NB4 (cell line): ENCODE data around the gene UBE2G1.

Experiments used
- DNase-seq: peaks from one replicate; pipeline ENCODE4 v3.0.0; 2010; ENCODE audit warnings: low read depth
- H3K4me3 ChIP-seq: one replicate; pipeline ENCODE4 v1.5.1; 2011; ENCODE audit warnings: mild to moderate bottlenecking, low read depth, low read length, moderate library complexity
- CTCF ChIP-seq: IDR thresholded peaks from one replicate; pipeline ENCODE4 v1.5.1; 2012; ENCODE audit warnings: low read depth, low read length
- MYC ChIP-seq: IDR thresholded peaks from 2 replicates; pipeline ENCODE4 v1.6.1; 2011; ENCODE audit warnings: low read depth, low read length
- POLR2A ChIP-seq: IDR thresholded peaks from 2 replicates; pipeline ENCODE4 v1.6.1; 2011; ENCODE audit warnings: mild to moderate bottlenecking; ENCODE audit not compliant: insufficient read length; ENCODE audit errors: extremely low read depth
- TF ChIP-seq, protein P1 (sequence below): IDR thresholded peaks from 2 replicates; pipeline ENCODE4 v1.6.1; 2011; ENCODE audit warnings: low read depth, low read length

Gene UBE2G1

DNA sequence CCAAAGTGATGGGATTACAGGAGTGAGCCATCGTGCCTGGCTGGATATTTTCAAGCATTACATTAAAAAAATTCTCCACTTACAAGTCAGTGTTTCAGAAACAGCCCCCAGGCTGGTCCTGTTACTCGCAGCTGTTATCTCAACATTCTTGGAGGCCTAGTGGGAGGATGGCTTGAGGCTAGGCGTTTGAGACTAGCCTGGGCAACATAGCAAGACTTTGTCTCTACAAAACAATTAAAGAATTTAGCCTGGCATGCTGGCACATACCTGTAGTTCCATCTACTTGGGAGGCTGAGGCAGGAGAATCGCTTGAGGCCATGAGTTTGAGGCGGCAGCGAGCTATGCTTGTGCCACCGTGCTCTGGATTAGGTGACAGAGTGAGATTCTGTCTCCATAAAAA, 40.7 kb upstream of the UBE2G1 start:
- TF ChIP-seq MYC (no peak), POLR2A (no peak)
- TF ChIP-seq, protein P1, sequence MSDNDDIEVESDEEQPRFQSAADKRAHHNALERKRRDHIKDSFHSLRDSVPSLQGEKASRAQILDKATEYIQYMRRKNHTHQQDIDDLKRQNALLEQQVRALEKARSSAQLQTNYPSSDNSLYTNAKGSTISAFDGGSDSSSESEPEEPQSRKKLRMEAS, result no peak
- H3K4me3 ChIP-seq, result no peak overlapping the region
- DNase-seq, result no peak

DNA sequence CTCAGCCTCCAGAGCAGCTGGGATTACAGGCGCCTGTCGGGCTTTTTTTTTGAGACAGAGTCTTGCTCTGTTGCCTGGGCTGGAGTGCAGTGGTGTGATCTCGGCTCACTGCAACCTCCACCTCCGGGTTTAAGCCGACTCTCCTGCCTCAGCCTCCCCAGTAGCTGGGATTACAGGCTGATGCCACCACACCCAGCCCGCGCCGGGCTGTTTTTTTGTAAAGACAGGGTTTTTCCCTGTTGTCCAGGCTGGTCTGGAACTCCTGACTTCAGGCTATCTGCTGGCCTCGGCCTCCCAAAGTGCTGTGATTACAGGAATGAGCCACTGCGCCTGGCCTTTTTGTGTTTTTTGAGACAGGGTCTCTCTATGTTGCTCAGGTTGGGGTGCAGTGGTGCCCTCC, 39.9 kb upstream of the UBE2G1 start:
- DNase-seq, result no peak
- no peak overlapping the region for H3K4me3 ChIP-seq
- TF ChIP-seq, protein P1, result no peak
- no peak for TF ChIP-seq MYC

DNA sequence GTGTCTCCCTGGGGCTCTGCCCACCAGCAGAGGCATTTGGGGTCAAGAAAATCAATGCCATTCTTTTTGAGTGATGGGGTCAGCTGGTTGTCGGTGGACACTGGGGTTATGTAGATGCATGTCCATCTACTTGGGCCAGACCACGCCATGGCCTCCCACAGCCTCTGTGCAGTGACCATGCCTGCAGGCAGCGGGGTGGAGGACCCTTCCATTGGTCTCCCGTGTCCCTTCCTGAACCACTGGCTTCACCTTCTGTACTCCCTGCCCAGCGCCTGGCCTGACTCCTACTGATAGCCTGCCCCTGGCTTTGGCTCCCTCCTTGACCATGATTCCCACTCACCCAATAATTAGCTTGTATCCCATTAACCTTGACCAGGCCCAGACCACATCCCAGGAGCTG, 39.2 kb upstream of the UBE2G1 start:
- H3K4me3 ChIP-seq, result no peak overlapping the region
- no peak for DNase-seq
- TF ChIP-seq MYC (no peak), CTCF (no peak), POLR2A (no peak)
- TF ChIP-seq, protein P1, result no peak

DNA sequence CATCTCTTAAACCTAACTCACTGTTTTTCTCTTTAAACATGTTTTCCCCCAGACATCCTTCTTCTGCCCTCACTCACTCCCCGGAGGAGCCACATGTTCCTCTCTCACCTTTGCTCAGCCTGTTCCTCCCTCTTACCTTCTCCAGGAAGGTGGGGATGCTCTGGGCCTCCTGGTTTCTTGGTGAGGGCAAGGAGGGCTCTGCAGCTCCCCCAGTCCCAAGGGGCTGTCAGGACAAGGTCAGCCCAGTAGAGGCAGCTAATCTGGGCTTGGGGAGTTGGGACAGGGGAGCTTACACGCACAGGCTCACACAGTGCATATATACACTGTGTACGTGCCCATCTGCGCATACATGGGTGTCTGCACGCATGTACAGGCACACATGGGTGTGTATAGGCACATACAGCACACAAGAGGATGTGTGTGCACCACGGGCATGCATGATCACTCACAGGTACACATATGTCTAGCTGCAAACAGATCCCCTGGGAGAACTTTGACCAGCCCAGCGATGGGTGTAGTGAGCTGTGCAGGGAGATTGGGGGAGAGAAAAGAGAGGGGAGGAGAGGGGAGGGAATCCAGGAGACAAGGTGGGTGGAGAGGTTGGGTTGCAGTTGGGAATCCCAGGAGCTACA, 38.7 kb upstream of the UBE2G1 start:
- H3K4me3 ChIP-seq, result no peak overlapping the region
- TF ChIP-seq CTCF (no peak), MYC (no peak), POLR2A (no peak)
- TF ChIP-seq, protein P1, result no peak
- DNase-seq, result no peak

GRCh38 chr17:4397840-4398239, 31.4 kb upstream of the UBE2G1 start:
- H3K4me3 ChIP-seq, result no peak overlapping the region
- TF ChIP-seq, protein P1, result no peak
- no peak for TF ChIP-seq CTCF
- no peak for TF ChIP-seq MYC
- TF ChIP-seq POLR2A, result no peak
- no peak for DNase-seq

- H3K4me3 ChIP-seq, result no peak overlapping the region
- TF ChIP-seq POLR2A, result no peak
- TF ChIP-seq, protein P1, result no peak
- TF ChIP-seq MYC, result no peak
- no peak for TF ChIP-seq CTCF
- DNase-seq, result no peak
Observed at GRCh38 chr17:4395111-4395478, 28.6 kb upstream of the UBE2G1 start.
